WTC11 (cell line): ENCODE data around the gene MRPL20.

Source experiments
- CTCF ChIP-seq: fragments of 200-600 bp; IDR thresholded peaks from 2 replicates; pipeline ENCODE4 v1.8.0; 2022; ENCODE audit warnings: antibody characterized with exemption
- JUN ChIP-seq: sonication (generic); formaldehyde crosslinking; IDR thresholded peaks from 2 replicates; pipeline ENCODE4 v1.8.0; 2023; ENCODE audit warnings: mild to moderate bottlenecking, missing genetic modification reagents
- MXD4 ChIP-seq: fragments of 250-450 bp; sonication (Bioruptor Pico); IDR thresholded peaks from 2 replicates; pipeline ENCODE4 v1.8.0; 2021; ENCODE audit warnings: mild to moderate bottlenecking, moderate library complexity, borderline replicate concordance
- NFYB ChIP-seq: sonication (generic); formaldehyde crosslinking; conservative IDR thresholded peaks from 2 replicates; pipeline ENCODE4 v1.8.0; 2022; ENCODE audit warnings: low read depth, missing genetic modification reagents
- ZNF396 ChIP-seq: fragments of 250-450 bp; sonication (Bioruptor Pico); IDR thresholded peaks from 2 replicates; pipeline ENCODE4 v1.8.0; 2021; ENCODE audit warnings: mild to moderate bottlenecking, moderate library complexity, borderline replicate concordance
- TF ChIP-seq, protein P1 (sequence below): sonication (generic); formaldehyde crosslinking; IDR thresholded peaks from 2 replicates; pipeline ENCODE4 v1.8.0; 2022; ENCODE audit warnings: mild to moderate bottlenecking, missing genetic modification reagents
- TF ChIP-seq, protein P2 (sequence below): sonication (generic); formaldehyde crosslinking; IDR thresholded peaks from 2 replicates; pipeline ENCODE4 v1.8.1; 2022; ENCODE audit warnings: mild to moderate bottlenecking, missing genetic modification reagents, moderate library complexity, borderline replicate concordance

DNA sequence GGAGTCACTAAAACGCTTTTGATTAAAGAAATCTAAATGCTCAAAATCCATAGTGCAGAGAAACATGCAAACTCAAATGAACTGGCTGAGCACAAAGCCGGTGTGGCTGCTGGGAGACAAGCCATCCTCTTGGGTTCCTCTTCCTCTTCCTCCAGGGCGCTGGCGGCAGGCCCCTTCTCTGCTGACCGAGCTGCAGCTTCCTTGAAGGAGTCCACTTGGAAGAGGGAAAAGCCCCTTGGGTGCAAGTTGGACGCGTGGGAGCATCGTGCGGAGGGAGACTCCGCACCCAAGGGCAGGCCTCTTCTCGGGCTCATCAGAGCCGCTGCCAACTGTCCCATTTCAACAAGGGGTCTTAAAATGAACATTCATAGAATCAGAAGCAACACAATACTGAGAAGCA is 15.9 kb downstream of the MRPL20 start:
- TF ChIP-seq, protein P1, sequence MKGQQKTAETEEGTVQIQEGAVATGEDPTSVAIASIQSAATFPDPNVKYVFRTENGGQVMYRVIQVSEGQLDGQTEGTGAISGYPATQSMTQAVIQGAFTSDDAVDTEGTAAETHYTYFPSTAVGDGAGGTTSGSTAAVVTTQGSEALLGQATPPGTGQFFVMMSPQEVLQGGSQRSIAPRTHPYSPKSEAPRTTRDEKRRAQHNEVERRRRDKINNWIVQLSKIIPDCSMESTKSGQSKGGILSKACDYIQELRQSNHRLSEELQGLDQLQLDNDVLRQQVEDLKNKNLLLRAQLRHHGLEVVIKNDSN (CRISPR knock-in tag) = no peak
- no peak for TF ChIP-seq CTCF
- TF ChIP-seq NFYB = no peak
- no peak for TF ChIP-seq MXD4 (CRISPR knock-in tag)
- no peak for TF ChIP-seq ZNF396 (CRISPR knock-in tag)
- no peak for TF ChIP-seq JUN (CRISPR knock-in tag)
- TF ChIP-seq, protein P2, sequence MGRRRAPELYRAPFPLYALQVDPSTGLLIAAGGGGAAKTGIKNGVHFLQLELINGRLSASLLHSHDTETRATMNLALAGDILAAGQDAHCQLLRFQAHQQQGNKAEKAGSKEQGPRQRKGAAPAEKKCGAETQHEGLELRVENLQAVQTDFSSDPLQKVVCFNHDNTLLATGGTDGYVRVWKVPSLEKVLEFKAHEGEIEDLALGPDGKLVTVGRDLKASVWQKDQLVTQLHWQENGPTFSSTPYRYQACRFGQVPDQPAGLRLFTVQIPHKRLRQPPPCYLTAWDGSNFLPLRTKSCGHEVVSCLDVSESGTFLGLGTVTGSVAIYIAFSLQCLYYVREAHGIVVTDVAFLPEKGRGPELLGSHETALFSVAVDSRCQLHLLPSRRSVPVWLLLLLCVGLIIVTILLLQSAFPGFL (CRISPR knock-in tag) = no peak
